ENCODE data around the gene ETS1.

DNA sequence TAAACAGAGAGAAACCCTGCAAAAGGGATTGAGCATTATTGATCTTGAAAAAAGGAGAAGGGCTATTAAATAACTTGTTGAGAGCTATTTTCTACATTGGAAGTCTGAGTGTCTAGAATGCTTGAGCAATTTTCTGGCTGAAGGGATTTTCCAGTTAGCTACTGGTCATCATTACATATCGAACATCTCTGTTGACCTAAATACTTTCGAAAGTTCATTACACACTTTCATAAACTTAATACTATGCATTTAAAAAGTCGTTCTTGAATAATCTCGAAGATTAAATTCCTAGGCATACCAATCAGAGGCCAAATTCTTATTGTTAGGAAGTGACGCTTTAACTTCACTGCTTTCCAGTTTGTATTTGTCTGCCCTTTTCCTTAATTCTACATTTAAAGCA lies 13.7 kb downstream of the ETS1 start:
- TF ChIP-seq, protein P1, sequence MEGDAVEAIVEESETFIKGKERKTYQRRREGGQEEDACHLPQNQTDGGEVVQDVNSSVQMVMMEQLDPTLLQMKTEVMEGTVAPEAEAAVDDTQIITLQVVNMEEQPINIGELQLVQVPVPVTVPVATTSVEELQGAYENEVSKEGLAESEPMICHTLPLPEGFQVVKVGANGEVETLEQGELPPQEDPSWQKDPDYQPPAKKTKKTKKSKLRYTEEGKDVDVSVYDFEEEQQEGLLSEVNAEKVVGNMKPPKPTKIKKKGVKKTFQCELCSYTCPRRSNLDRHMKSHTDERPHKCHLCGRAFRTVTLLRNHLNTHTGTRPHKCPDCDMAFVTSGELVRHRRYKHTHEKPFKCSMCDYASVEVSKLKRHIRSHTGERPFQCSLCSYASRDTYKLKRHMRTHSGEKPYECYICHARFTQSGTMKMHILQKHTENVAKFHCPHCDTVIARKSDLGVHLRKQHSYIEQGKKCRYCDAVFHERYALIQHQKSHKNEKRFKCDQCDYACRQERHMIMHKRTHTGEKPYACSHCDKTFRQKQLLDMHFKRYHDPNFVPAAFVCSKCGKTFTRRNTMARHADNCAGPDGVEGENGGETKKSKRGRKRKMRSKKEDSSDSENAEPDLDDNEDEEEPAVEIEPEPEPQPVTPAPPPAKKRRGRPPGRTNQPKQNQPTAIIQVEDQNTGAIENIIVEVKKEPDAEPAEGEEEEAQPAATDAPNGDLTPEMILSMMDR (IDR thresholded peaks at IDR 0.05; ENCODE audit: low read length), result no peak
- no peak for TF ChIP-seq EZH2 (IDR thresholded peaks at IDR 0.05; ENCODE audit: borderline replicate concordance, low read length)

All from OCI-LY1 (cell line).